HPDE6-E6E7 (cell line): ENCODE results near the gene MARF1.
"Not testable (repeated sequence)": the region's sequence is repeated elsewhere in the genome, so short reads cannot be mapped to it uniquely, and the experiment has no call there.

Source experiments
- DNase-seq: peaks from one replicate; pipeline ENCODE4 v3.0.0; 2011; ENCODE audit warnings: missing footprints; ENCODE audit errors: extremely low spot score

Gene MARF1

GRCh38 chr16:15573896-15574613, 68.9 kb downstream of the MARF1 start:
- DNase-seq = not testable (repeated sequence)

- DNase-seq = no peak
These were observed 69.6 kb downstream of the MARF1 start for GRCh38 chr16:15573274-15573895.

- no peak for DNase-seq
These were observed 70.5 kb downstream of the MARF1 start for GRCh38 chr16:15572329-15573001.

GRCh38 chr16:15571557-15571956, 71.4 kb downstream of the MARF1 start:
- no peak for DNase-seq

GRCh38 chr16:15570666-15571065, 72.3 kb downstream of the MARF1 start:
- DNase-seq = not testable (repeated sequence)

GRCh38 chr16:15567823-15568222, 75.1 kb downstream of the MARF1 start:
- DNase-seq = no peak

GRCh38 chr16:15566095-15566494, 76.9 kb downstream of the MARF1 start:
- no peak for DNase-seq

GRCh38 chr16:15564604-15565339, 78.2 kb downstream of the MARF1 start:
- DNase-seq = no peak

GRCh38 chr16:15559176-15559575, 83.8 kb downstream of the MARF1 start:
- DNase-seq = no peak

- no peak for DNase-seq
These were observed 85.7 kb downstream of the MARF1 start for GRCh38 chr16:15557258-15557657.

GRCh38 chr16:15556130-15556529, 86.8 kb downstream of the MARF1 start:
- DNase-seq = no peak

- DNase-seq = no peak
These were observed 89.5 kb downstream of the MARF1 start for GRCh38 chr16:15553313-15554088.

GRCh38 chr16:15552507-15552906, 90.4 kb downstream of the MARF1 start:
- no peak for DNase-seq

GRCh38 chr16:15548482-15548891, 94.5 kb downstream of the MARF1 start:
- no peak for DNase-seq

GRCh38 chr16:15547768-15548096, 95.2 kb downstream of the MARF1 start:
- no peak for DNase-seq

- not testable (repeated sequence) for DNase-seq
These were observed 95.7 kb downstream of the MARF1 start for GRCh38 chr16:15547072-15547767.

- no peak for DNase-seq
These were observed 97.4 kb downstream of the MARF1 start for GRCh38 chr16:15545544-15545943.

- no peak for DNase-seq
These were observed 98.5 kb downstream of the MARF1 start for GRCh38 chr16:15544405-15544804.
